PC-9 (cell line): ENCODE measurements around the gene SH3RF1. TPM values are rescaled to one million over a fixed set of nuclear protein-coding genes. Genes with fewer than 3 reads are reported as not detected.

ENCODE experiments used
- BruUV-seq: library from RNA; stranded (reverse); fragments of 400-500 nt; replicated peaks from 2 replicates; lab custom pipeline; 2021; lab: Mats Ljungman, UMichigan
- CTCF ChIA-PET: fragments of 300-600 bp; sonication (Branson Sonifier 250); formaldehyde crosslinking; loops from one replicate; lab custom pipeline; 2022; ENCODE audit warnings: antibody characterized with exemption; lab: Charles Lee
- POLR2A ChIA-PET: fragments of 300-600 bp; sonication (Branson Sonifier 250); formaldehyde crosslinking; loops from one replicate; lab custom pipeline; 2022; ENCODE audit warnings: antibody characterized with exemption; ENCODE audit not compliant: unreplicated experiment; lab: Charles Lee
- DNase-seq, 2 experiments: peaks; one replicate each; pipeline versions ENCODE4 v3.0.0 to v3.0.0-alpha.2; 2015 to 2022; ENCODE audit warnings: mixed read lengths in 1 of 2
- H2AFZ ChIP-seq: fragments of 200-600 bp; sonication (generic); 2 replicates; pipeline ENCODE4 v1.8.1; 2017; ENCODE audit warnings: antibody characterized with exemption
- H3F3A ChIP-seq: fragments of 200-600 bp; sonication (generic); 2 replicates; pipeline ENCODE4 v1.8.1; 2017; ENCODE audit warnings: antibody characterized with exemption, mild to moderate bottlenecking, low read depth; ENCODE audit not compliant: insufficient read depth
- H3K27ac ChIP-seq: fragments of 200-600 bp; sonication (generic); 2 replicates; pipeline ENCODE4 v1.6.1; 2016; ENCODE audit warnings: mixed run types
- H3K27me3 ChIP-seq: fragments of 200-600 bp; sonication (generic); 2 replicates; pipeline ENCODE4 v1.6.1; 2016; ENCODE audit warnings: low read depth, mixed run types; ENCODE audit not compliant: insufficient read depth
- H3K36me3 ChIP-seq: fragments of 200-600 bp; sonication (generic); 2 replicates; pipeline ENCODE4 v1.6.1; 2016; ENCODE audit warnings: low read depth, mixed run types
- H3K4me1 ChIP-seq: fragments of 200-600 bp; sonication (generic); replicated peaks from 2 replicates; pipeline ENCODE4 v1.6.1; 2016; ENCODE audit warnings: mixed run types; ENCODE audit not compliant: insufficient read depth
- H3K4me2 ChIP-seq: fragments of 200-600 bp; sonication (generic); 2 replicates; pipeline ENCODE4 v1.6.1; 2017; ENCODE audit warnings: mixed run types
- H3K4me3 ChIP-seq: fragments of 200-600 bp; sonication (generic); 2 replicates; pipeline ENCODE4 v1.6.1; 2016; ENCODE audit warnings: mixed run types
- H3K79me2 ChIP-seq: fragments of 200-600 bp; sonication (generic); 2 replicates; pipeline ENCODE4 v1.6.1; 2017; ENCODE audit warnings: low read depth, mixed run types
- H3K9me2 ChIP-seq: fragments of 200-600 bp; sonication (generic); 2 replicates; pipeline ENCODE4 v1.8.1; 2017; ENCODE audit warnings: mild to moderate bottlenecking; ENCODE audit not compliant: insufficient read depth
- H3K9me3 ChIP-seq: fragments of 200-600 bp; sonication (generic); 2 replicates; pipeline ENCODE4 v1.8.1; 2016; ENCODE audit warnings: low read depth; ENCODE audit not compliant: insufficient read depth
- H4K20me1 ChIP-seq: fragments of 200-600 bp; sonication (generic); 2 replicates; pipeline ENCODE4 v1.8.1; 2017; ENCODE audit not compliant: insufficient read depth
- EZH2 ChIP-seq: fragments of 200-600 bp; sonication (generic); IDR thresholded peaks from 2 replicates; pipeline ENCODE4 v1.8.0; 2017; ENCODE audit warnings: antibody characterized with exemption, low read depth
- intact Hi-C: fragments of 100-400 bp; cut with micrococcal nuclease; formaldehyde crosslinking; loops from one replicate; pipeline ENCODE4 v1.10.0; 2022; ENCODE audit not compliant: unreplicated experiment
- total RNA-seq: library from RNA; stranded (reverse); gene quantifications from 2 replicates; pipeline ENCODE4 v1.2.3, GENCODE V29; 2021
- TF ChIP-seq, protein P1 (sequence below): fragments of 200-600 bp; sonication (generic); conservative IDR thresholded peaks from 2 replicates; pipeline ENCODE4 v1.6.1; 2017; ENCODE audit warnings: mixed run types, antibody characterized with exemption, mild to moderate bottlenecking, moderate library complexity

SH3RF1 gene
- total RNA-seq, 1 experiment from 2014 or later: 26.4 TPM

DNA sequence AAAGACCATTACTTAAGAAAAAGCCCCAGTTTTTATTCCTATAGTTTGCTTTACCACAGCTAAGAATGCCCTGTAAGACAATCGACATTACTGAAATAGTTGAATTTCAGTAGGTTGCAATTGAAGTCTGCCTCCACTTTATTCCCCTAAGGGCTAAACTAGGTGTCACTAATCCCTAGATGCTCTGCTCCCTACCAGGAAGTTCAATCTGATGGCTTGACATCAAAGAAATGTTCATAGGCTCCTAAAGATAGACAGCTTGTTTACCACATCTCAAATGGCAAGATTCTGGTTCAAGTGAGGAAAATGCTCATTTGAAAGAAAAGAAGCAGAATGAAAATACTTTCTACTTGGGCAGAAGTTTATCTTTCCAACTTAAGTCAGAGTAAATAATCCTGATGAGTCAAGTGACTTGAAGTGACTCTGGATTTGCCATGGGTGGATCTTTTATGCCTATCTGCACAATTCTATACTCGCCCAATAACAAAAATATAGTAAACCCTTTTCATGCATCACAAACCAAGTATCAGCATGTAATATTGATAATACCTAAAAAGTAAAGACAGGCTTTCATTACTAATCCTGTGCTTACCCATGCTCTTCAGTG lies 117.2 kb downstream of the SH3RF1 start:
- Histone ChIP-seq H3K36me3 (0 out of 2 replicates have a peak, but pooled peaks cover 3% of the 10 kb centered on the region), H3K4me1 (peaks cover under 1% of the 10 kb centered on the region; the same call in 1 of the 2 replicates), H2AFZ (no peak overlapping the region), H3K4me2 (no peak overlapping the region), H3K79me2 (no peaks in the 10 kb centered on the region), H3F3A (no peaks in the 10 kb centered on the region; the same call in 1 of the 2 replicates), H3K9me3 (no peaks in the 10 kb centered on the region), H3K27me3 (no peaks in the 10 kb centered on the region), H3K27ac (no peak overlapping the region), H4K20me1 (no peaks in the 10 kb centered on the region), H3K9me2 (no peaks in the 10 kb centered on the region), H3K4me3 (no peak overlapping the region)
- DNase-seq: no peak
- ChIA-PET POLR2A (interaction anchor here (0.6 kb wide), 1 partner anchor 141 kb away, joined by 8 read pairs; no protein-coding TSS in a partner anchor), CTCF (no interaction called here)
- intact Hi-C loops: no loop called here
- no peak for TF ChIP-seq EZH2
- TF ChIP-seq, protein P1, sequence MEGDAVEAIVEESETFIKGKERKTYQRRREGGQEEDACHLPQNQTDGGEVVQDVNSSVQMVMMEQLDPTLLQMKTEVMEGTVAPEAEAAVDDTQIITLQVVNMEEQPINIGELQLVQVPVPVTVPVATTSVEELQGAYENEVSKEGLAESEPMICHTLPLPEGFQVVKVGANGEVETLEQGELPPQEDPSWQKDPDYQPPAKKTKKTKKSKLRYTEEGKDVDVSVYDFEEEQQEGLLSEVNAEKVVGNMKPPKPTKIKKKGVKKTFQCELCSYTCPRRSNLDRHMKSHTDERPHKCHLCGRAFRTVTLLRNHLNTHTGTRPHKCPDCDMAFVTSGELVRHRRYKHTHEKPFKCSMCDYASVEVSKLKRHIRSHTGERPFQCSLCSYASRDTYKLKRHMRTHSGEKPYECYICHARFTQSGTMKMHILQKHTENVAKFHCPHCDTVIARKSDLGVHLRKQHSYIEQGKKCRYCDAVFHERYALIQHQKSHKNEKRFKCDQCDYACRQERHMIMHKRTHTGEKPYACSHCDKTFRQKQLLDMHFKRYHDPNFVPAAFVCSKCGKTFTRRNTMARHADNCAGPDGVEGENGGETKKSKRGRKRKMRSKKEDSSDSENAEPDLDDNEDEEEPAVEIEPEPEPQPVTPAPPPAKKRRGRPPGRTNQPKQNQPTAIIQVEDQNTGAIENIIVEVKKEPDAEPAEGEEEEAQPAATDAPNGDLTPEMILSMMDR: no peak
- BruUV-seq: no TSS peak

DNA sequence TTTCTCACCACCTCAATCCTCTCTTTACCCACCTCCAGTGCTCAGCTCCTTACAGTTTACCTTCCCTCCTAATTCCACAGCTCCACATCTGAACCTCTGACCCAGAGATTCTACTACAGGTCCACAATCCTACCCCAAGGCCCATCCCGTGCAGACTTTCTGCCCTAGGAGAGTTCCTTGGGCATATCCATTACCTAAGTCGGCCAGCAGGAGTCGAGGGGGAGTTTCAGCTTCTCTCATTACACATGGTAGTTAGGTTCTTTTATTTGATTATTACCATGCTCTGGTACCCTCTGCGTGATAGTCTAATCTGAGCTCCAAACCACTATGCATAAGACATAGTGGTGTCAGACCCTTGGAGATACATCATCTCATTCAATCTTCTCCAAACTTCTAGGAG lies 117.9 kb downstream of the SH3RF1 start:
- DNase-seq: no peak
- Histone ChIP-seq H2AFZ (no peak overlapping the region), H4K20me1 (no peaks in the 10 kb centered on the region), H3K79me2 (no peaks in the 10 kb centered on the region), H3K4me2 (no peak overlapping the region), H3K27me3 (no peaks in the 10 kb centered on the region), H3K4me1 (peaks cover 7% of the 10 kb centered on the region; the same call in 1 of the 2 replicates), H3K4me3 (no peak overlapping the region), H3K9me3 (no peaks in the 10 kb centered on the region), H3K27ac (no peak overlapping the region), H3K36me3 (0 out of 2 replicates have a peak, but pooled peaks cover 3% of the 10 kb centered on the region), H3F3A (no peaks in the 10 kb centered on the region; the same call in 1 of the 2 replicates), H3K9me2 (no peaks in the 10 kb centered on the region)
- intact Hi-C loops: no loop called here
- TF ChIP-seq EZH2: no peak
- TF ChIP-seq, protein P1: no peak
- ChIA-PET POLR2A (interaction anchor here (0.6 kb wide), 1 partner anchor 141 kb away, joined by 8 read pairs; no protein-coding TSS in a partner anchor), CTCF (no interaction called here)
- no TSS peak for BruUV-seq

DNA sequence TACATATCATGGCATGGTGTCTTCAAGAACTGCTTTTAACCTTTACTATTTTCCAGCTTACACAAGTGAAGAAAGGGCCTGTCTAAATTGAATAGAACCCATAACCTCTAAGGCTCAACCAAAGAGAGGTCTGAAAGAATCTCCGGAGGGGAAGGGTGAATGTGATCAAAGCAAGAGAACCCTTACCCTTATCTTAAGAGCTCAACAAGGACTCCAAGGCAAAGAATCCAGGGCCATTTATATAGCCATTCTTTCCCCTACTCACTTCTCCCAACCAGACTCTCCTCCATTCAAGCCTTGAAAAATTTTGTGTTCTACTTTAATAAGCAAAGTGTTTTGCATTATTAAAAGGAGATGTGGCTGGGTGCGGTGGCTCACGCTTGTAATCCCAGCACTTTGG lies 118.7 kb downstream of the SH3RF1 start:
- no peaks in the 10 kb centered on the region for H3K27me3 ChIP-seq
- H3K36me3 ChIP-seq: 0 out of 2 replicates have a peak, but pooled peaks cover 3% of the 10 kb centered on the region
- no peak for DNase-seq
- no peaks in the 10 kb centered on the region for H3K9me3 ChIP-seq
- H3K79me2 ChIP-seq: no peaks in the 10 kb centered on the region
- no peaks in the 10 kb centered on the region; the same call in 1 of the 2 replicates for H3F3A ChIP-seq
- TF ChIP-seq EZH2: no peak
- TF ChIP-seq, protein P1: no peak
- H3K4me2 ChIP-seq: no peak overlapping the region
- no peaks in the 10 kb centered on the region for H4K20me1 ChIP-seq
- ChIA-PET POLR2A (no interaction called here), CTCF (no interaction called here)
- BruUV-seq: no TSS peak
- intact Hi-C loops: no loop called here
- no peak overlapping the region for H3K27ac ChIP-seq
- H3K4me3 ChIP-seq: no peak overlapping the region
- H2AFZ ChIP-seq: no peak overlapping the region
- H3K9me2 ChIP-seq: no peaks in the 10 kb centered on the region
- peaks cover 15% of the 10 kb centered on the region for H3K4me1 ChIP-seq
